ENCODE measurements around the gene ERG. TPM values are rescaled to one million over a fixed set of nuclear protein-coding genes. Genes with fewer than 3 reads are reported as not detected.

Gene ERG
- total and polyA plus RNA-seq, 2 of the 13 experiments (the other 11 are each of a cell fraction or from before 2014, with no cell fraction given), result not detected

GRCh38 chr21:38400195-38400919 lies 97.9 kb downstream of the ERG start:
- in situ Hi-C loops (cut with HindIII; ENCODE audit: extremely low pct_ligation_motif_present, low pct_unique_long_range_greater_than_20kb), result no loop called here
- H3K9me3 ChIP-seq (ENCODE audit: low read length), result no peaks in the 10 kb centered on the region
- no peak overlapping the region for H3K27ac ChIP-seq (ENCODE audit: extremely low read length, insufficient read depth, low read length)
- no peak for ATAC-seq
- peaks cover 2 to 39% of the 10 kb centered on the region in 2 experiments; a peak in 3 of 5 replicates for H3K27me3 ChIP-seq (ENCODE audit: control insufficient read depth in 1 of 2, insufficient read depth in 2 of 2, low read length in 2 of 2)
- intact Hi-C loops (cut with micrococcal nuclease; ENCODE audit: unreplicated experiment), result no loop called here
- H3K36me3 ChIP-seq (replicated peaks in 1 of 2; ENCODE audit: control insufficient read depth in 1 of 2, insufficient read depth in 2 of 2, low read length in 2 of 2), result no peaks in the 10 kb centered on the region
- H4K20me1 ChIP-seq (ENCODE audit: insufficient read depth, low read length), result no peaks in the 10 kb centered on the region
- no peak overlapping the region for H3K4me3 ChIP-seq (replicated peaks in 1 of 3; ENCODE audit: insufficient read depth in 1 of 3, low read depth in 2 of 3, low read length in 3 of 3)
- no peak for DNase-seq (ENCODE audit: low spot score)
- no peak overlapping the region for H2AFZ ChIP-seq (ENCODE audit: low read length)
- no peak overlapping the region for H3K9ac ChIP-seq (ENCODE audit: insufficient read depth, low read depth, low read length)
- no peaks in the 10 kb centered on the region for H3K4me1 ChIP-seq (ENCODE audit: insufficient read depth, low read length)
- CTCF ChIA-PET (ENCODE audit: low intra/inter-chr PET ratio, low total read pairs), result no interaction called here
- TF ChIP-seq ZNF160 (CRISPR knock-in tag; IDR thresholded peaks at IDR 0.05), result no peak
- TF ChIP-seq ZNF777 (CRISPR knock-in tag; IDR thresholded peaks at IDR 0.05), result no peak
- peak; percentile 85 for TF ChIP-seq RAD51 (IDR thresholded peaks at IDR 0.05; ENCODE audit: borderline replicate concordance)
- TF ChIP-seq USF2 (IDR thresholded peaks at IDR 0.05; ENCODE audit: low read depth, low read length), result peak; percentile 62
- no peak for TF ChIP-seq USF2 (CRISPR knock-in tag; IDR thresholded peaks at IDR 0.05; ENCODE audit: borderline replicate concordance)
- no peak for TF ChIP-seq ZSCAN20 (CRISPR knock-in tag; IDR thresholded peaks at IDR 0.05; ENCODE audit: borderline replicate concordance)
- no TSS peak for BruUV-seq (replicated peaks)
- POLR2A ChIA-PET, result no interaction called here
- 20% methylated on average over 13 of the region's 13 CpGs for WGBS (ENCODE audit: low lambda C conversion rate)
- no peak for FAIRE-seq
- no peaks in the 10 kb centered on the region for H3K79me2 ChIP-seq (ENCODE audit: insufficient read depth, low read length)
- H3K4me2 ChIP-seq (ENCODE audit: low read depth, low read length), result no peak overlapping the region

DNA sequence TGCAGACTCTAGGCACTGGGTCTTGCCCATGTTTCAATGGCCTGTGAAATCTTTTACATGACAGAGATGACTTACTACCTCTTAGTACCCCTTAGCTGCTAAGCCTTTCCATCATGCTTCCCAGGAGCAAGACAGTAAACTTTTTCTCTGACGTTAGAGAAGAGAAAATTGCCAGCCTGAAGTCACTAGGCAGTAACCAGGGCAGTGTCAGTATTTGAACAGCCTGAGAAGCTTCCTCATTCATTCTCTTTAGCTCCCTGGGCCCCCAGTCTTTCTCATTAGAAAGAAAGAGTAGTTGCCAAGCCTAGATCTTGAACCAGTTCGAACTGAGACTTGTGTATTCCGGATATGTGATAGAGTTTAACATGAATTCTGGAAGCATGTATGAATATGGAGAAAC lies 99.2 kb downstream of the ERG start:
- BruUV-seq (replicated peaks), result no TSS peak
- ChIA-PET CTCF (ENCODE audit: low intra/inter-chr PET ratio, low total read pairs) (no interaction called here), POLR2A (no interaction called here)
- in situ Hi-C loops (cut with HindIII; ENCODE audit: extremely low pct_ligation_motif_present, low pct_unique_long_range_greater_than_20kb) (no loop called here), intact Hi-C loops (cut with micrococcal nuclease; ENCODE audit: unreplicated experiment) (no loop called here)
- ATAC-seq (no peak), DNase-seq (ENCODE audit: low spot score) (no peak), FAIRE-seq (no peak)
- H3K79me2 ChIP-seq (ENCODE audit: insufficient read depth, low read length), result no peaks in the 10 kb centered on the region
- H3K4me1 ChIP-seq (ENCODE audit: insufficient read depth, low read length), result no peaks in the 10 kb centered on the region
- no peaks in the 10 kb centered on the region for H3K36me3 ChIP-seq (replicated peaks in 1 of 2; ENCODE audit: control insufficient read depth in 1 of 2, insufficient read depth in 2 of 2, low read length in 2 of 2)
- 0% methylated on average over 3 of the region's 3 CpGs for WGBS (ENCODE audit: low lambda C conversion rate)
- no peak overlapping the region for H3K4me3 ChIP-seq (replicated peaks in 1 of 3; ENCODE audit: insufficient read depth in 1 of 3, low read depth in 2 of 3, low read length in 3 of 3)
- peaks cover 2 to 34% of the 10 kb centered on the region in 2 experiments; a peak in 3 of 5 replicates for H3K27me3 ChIP-seq (ENCODE audit: control insufficient read depth in 1 of 2, insufficient read depth in 2 of 2, low read length in 2 of 2)
- no peak overlapping the region for H3K4me2 ChIP-seq (ENCODE audit: low read depth, low read length)
- H3K9ac ChIP-seq (ENCODE audit: insufficient read depth, low read depth, low read length), result no peak overlapping the region
- no peak overlapping the region for H3K27ac ChIP-seq (ENCODE audit: extremely low read length, insufficient read depth, low read length)
- H4K20me1 ChIP-seq (ENCODE audit: insufficient read depth, low read length), result no peaks in the 10 kb centered on the region
- no peak overlapping the region for H2AFZ ChIP-seq (ENCODE audit: low read length)
- no peaks in the 10 kb centered on the region for H3K9me3 ChIP-seq (ENCODE audit: low read length)
- no peak for TF ChIP-seq ZC3H4 (CRISPR knock-in tag; IDR thresholded peaks at IDR 0.05; ENCODE audit: borderline replicate concordance)
- TF ChIP-seq, protein P1, sequence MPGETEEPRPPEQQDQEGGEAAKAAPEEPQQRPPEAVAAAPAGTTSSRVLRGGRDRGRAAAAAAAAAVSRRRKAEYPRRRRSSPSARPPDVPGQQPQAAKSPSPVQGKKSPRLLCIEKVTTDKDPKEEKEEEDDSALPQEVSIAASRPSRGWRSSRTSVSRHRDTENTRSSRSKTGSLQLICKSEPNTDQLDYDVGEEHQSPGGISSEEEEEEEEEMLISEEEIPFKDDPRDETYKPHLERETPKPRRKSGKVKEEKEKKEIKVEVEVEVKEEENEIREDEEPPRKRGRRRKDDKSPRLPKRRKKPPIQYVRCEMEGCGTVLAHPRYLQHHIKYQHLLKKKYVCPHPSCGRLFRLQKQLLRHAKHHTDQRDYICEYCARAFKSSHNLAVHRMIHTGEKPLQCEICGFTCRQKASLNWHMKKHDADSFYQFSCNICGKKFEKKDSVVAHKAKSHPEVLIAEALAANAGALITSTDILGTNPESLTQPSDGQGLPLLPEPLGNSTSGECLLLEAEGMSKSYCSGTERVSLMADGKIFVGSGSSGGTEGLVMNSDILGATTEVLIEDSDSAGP (CRISPR knock-in tag; IDR thresholded peaks at IDR 0.05; ENCODE audit: borderline replicate concordance), result no peak
- no peak for TF ChIP-seq ZBTB42 (CRISPR knock-in tag; IDR thresholded peaks at IDR 0.05)
- TF ChIP-seq TAF15 (IDR thresholded peaks at IDR 0.05; ENCODE audit: low read depth, low read length, poor library complexity, severe bottlenecking), result no peak
- TF ChIP-seq ZNF496 (CRISPR knock-in tag; IDR thresholded peaks at IDR 0.05; ENCODE audit: insufficient replicate concordance), result no peak
- no peak for TF ChIP-seq NFATC3 (CRISPR knock-in tag; IDR thresholded peaks at IDR 0.05)
- TF ChIP-seq, protein P2, sequence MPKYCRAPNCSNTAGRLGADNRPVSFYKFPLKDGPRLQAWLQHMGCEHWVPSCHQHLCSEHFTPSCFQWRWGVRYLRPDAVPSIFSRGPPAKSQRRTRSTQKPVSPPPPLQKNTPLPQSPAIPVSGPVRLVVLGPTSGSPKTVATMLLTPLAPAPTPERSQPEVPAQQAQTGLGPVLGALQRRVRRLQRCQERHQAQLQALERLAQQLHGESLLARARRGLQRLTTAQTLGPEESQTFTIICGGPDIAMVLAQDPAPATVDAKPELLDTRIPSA (CRISPR knock-in tag; IDR thresholded peaks at IDR 0.05; ENCODE audit: borderline replicate concordance), result no peak
- no peak for TF ChIP-seq TP53 (CRISPR knock-in tag; conservative IDR thresholded peaks at IDR 0.05)

Measured in HepG2 (cell line).